Ishikawa (cell line): ENCODE measurements around the gene ZNF865.

ENCODE experiments used
- CEBPB ChIP-seq: IDR thresholded peaks from 2 replicates; pipeline ENCODE4 v1.6.1; 2012
- CREB1 ChIP-seq: IDR thresholded peaks from 2 replicates; pipeline ENCODE4 v1.6.1; 2012; ENCODE audit warnings: low read depth
- EGR1 ChIP-seq: IDR thresholded peaks from 2 replicates; pipeline ENCODE4 v1.6.1; 2012
- EP300 ChIP-seq: IDR thresholded peaks from 2 replicates; pipeline ENCODE4 v1.6.1; 2012; ENCODE audit warnings: borderline replicate concordance
- FOXM1 ChIP-seq: IDR thresholded peaks from 2 replicates; pipeline ENCODE4 v1.6.1; 2012; ENCODE audit warnings: low read depth, borderline replicate concordance
- NFIC ChIP-seq: IDR thresholded peaks from 2 replicates; pipeline ENCODE4 v1.6.1; 2012
- RAD21 ChIP-seq: IDR thresholded peaks from 2 replicates; pipeline ENCODE4 v1.6.1; 2012; ENCODE audit warnings: low read depth
- TAF1 ChIP-seq: IDR thresholded peaks from 2 replicates; pipeline ENCODE4 v1.6.1; 2012; ENCODE audit warnings: low read depth, mild to moderate bottlenecking
- TCF12 ChIP-seq: IDR thresholded peaks from 2 replicates; pipeline ENCODE4 v1.6.1; 2012; ENCODE audit warnings: low read depth
- TEAD4 ChIP-seq: IDR thresholded peaks from 2 replicates; pipeline ENCODE4 v1.6.1; 2012
- YY1 ChIP-seq: IDR thresholded peaks from 2 replicates; pipeline ENCODE4 v1.6.1; 2012; ENCODE audit warnings: low read depth
- ZBTB7A ChIP-seq: IDR thresholded peaks from 2 replicates; pipeline ENCODE4 v1.6.1; 2012; ENCODE audit warnings: low read depth
- TF ChIP-seq, protein P1 (sequence below): IDR thresholded peaks from 2 replicates; pipeline ENCODE4 v1.6.1; 2012
- TF ChIP-seq, protein P2 (sequence below): IDR thresholded peaks from 2 replicates; pipeline ENCODE4 v1.6.1; 2012; ENCODE audit warnings: low read depth, mild to moderate bottlenecking
- TF ChIP-seq, protein P3 (sequence below): IDR thresholded peaks from 2 replicates; pipeline ENCODE4 v1.6.1; 2012

ZNF865 gene

DNA sequence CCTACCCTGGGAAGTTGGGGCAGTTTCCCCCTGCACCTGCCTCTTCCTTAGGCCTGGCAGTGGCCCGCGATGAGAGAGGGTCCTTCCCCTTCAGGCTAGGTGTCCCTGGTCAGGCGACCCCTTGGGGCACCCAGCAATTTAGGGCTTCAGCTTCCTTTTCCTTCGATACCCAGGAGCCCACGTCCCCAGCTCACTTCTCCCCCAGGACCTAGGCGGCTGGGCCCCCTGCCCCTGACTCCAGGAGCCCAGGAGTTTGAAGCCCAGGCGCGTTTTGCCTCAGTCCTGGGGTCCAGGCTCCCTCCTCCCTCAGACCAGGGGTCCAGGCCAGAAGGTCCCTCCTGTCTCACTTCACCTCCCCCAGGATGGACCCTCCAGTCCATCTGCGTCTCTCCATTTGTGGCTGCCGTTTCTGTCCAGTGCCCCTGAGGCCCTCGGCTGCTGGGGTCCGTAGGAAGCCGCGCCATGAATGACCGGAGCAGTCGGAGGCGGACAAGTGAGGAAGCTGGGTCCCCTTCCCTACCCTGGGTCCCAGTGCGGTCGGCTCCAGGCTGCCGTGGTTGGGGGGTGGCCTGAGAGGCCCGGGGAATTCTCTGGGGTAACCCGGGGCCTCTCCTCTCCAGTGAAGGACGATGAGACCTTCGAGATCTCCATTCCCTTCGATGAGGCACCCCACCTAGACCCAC is 43.3 kb downstream of the ZNF865 start:
- TF ChIP-seq NFIC (no peak), CREB1 (no peak), TCF12 (no peak), RAD21 (no peak), ZBTB7A (no peak; the same call in 1 of the 2 replicates), FOXM1 (no peak), TEAD4 (no peak), TAF1 (no peak), EP300 (no peak), EGR1 (no peak; the same call in 1 of the 2 replicates), CEBPB (no peak), YY1 (no peak)
- TF ChIP-seq, protein P1, sequence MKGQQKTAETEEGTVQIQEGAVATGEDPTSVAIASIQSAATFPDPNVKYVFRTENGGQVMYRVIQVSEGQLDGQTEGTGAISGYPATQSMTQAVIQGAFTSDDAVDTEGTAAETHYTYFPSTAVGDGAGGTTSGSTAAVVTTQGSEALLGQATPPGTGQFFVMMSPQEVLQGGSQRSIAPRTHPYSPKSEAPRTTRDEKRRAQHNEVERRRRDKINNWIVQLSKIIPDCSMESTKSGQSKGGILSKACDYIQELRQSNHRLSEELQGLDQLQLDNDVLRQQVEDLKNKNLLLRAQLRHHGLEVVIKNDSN = no peak
- TF ChIP-seq, protein P2, sequence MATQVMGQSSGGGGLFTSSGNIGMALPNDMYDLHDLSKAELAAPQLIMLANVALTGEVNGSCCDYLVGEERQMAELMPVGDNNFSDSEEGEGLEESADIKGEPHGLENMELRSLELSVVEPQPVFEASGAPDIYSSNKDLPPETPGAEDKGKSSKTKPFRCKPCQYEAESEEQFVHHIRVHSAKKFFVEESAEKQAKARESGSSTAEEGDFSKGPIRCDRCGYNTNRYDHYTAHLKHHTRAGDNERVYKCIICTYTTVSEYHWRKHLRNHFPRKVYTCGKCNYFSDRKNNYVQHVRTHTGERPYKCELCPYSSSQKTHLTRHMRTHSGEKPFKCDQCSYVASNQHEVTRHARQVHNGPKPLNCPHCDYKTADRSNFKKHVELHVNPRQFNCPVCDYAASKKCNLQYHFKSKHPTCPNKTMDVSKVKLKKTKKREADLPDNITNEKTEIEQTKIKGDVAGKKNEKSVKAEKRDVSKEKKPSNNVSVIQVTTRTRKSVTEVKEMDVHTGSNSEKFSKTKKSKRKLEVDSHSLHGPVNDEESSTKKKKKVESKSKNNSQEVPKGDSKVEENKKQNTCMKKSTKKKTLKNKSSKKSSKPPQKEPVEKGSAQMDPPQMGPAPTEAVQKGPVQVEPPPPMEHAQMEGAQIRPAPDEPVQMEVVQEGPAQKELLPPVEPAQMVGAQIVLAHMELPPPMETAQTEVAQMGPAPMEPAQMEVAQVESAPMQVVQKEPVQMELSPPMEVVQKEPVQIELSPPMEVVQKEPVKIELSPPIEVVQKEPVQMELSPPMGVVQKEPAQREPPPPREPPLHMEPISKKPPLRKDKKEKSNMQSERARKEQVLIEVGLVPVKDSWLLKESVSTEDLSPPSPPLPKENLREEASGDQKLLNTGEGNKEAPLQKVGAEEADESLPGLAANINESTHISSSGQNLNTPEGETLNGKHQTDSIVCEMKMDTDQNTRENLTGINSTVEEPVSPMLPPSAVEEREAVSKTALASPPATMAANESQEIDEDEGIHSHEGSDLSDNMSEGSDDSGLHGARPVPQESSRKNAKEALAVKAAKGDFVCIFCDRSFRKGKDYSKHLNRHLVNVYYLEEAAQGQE = no peak
- TF ChIP-seq, protein P3, sequence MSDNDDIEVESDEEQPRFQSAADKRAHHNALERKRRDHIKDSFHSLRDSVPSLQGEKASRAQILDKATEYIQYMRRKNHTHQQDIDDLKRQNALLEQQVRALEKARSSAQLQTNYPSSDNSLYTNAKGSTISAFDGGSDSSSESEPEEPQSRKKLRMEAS = no peak

DNA sequence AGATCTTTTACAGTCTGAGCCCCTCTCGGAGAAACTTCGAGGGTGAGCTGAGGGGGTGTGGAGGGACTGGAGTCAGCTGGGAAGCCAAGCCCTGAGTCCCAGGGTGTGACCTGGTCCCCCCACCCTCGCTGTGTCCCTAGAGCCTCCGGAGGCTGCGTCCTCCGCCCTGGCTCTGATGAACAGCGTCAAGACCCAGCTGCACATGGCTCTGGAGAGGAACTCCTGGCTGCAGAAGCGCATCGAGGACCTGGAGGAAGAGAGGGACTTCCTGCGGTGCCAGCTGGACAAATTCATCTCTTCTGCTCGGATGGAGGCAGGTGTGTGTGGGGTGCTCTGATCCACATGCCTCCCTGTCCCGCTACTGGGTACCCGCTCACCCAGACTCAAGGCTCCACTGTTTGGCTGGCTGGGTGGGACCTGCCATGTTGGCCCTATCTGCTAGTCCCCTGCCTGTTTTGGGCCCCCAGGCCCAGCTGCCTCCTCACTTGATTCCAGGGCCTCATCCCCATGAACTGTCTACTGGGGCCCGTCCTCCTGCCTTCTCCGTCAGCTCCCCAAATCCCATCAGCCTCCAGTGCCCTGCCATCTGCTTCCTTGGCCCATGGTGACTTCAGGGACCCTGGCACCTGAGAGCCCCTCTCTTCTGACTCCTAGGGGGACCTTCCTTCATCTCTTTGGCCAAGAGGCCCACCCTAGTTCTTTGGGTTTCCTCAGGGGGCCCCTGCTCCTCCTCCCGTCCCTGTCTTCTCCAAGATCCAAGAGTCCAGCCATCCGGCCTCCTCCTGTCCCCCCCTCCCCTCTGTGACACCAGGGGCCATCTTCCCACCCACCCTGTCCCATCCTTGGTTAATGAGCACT is 44.0 kb downstream of the ZNF865 start:
- TF ChIP-seq FOXM1 = no peak
- TF ChIP-seq, protein P3 = no peak
- no peak for TF ChIP-seq NFIC
- TF ChIP-seq TCF12 = no peak
- no peak for TF ChIP-seq EGR1
- no peak for TF ChIP-seq ZBTB7A
- TF ChIP-seq, protein P1 = no peak
- no peak for TF ChIP-seq YY1
- no peak for TF ChIP-seq RAD21
- TF ChIP-seq EP300 = no peak
- TF ChIP-seq CREB1 = no peak
- TF ChIP-seq TEAD4 = no peak
- TF ChIP-seq CEBPB = no peak

DNA sequence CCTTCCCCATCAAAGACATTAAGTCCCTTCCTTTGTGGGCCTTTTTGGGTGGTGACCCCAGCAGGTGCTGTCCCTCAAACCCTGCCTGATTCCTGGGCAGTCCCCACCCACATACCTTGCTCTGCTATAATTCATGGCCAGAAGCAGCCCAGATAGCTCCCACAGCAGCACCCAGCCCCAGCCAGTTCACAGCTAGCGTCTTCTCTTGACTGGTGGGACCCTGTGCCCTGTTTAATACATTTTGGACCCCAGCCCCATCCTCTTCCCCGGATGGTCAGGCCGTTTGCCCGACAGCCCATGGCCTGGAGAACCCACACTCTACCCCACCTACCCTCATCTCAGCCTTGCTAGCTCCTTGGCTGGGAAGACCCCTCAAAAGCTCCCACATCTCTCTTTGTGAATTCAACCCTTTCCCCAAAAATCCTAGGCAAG is 44.7 kb downstream of the ZNF865 start:
- TF ChIP-seq, protein P2 = no peak
- no peak for TF ChIP-seq NFIC
- TF ChIP-seq EGR1 = no peak
- TF ChIP-seq TCF12 = no peak
- no peak for TF ChIP-seq FOXM1
- TF ChIP-seq RAD21 = no peak
- no peak for TF ChIP-seq ZBTB7A
- no peak for TF ChIP-seq EP300
- TF ChIP-seq, protein P1 = no peak
- no peak for TF ChIP-seq YY1
- no peak for TF ChIP-seq TEAD4
- TF ChIP-seq CEBPB = no peak
- TF ChIP-seq CREB1 = no peak

DNA sequence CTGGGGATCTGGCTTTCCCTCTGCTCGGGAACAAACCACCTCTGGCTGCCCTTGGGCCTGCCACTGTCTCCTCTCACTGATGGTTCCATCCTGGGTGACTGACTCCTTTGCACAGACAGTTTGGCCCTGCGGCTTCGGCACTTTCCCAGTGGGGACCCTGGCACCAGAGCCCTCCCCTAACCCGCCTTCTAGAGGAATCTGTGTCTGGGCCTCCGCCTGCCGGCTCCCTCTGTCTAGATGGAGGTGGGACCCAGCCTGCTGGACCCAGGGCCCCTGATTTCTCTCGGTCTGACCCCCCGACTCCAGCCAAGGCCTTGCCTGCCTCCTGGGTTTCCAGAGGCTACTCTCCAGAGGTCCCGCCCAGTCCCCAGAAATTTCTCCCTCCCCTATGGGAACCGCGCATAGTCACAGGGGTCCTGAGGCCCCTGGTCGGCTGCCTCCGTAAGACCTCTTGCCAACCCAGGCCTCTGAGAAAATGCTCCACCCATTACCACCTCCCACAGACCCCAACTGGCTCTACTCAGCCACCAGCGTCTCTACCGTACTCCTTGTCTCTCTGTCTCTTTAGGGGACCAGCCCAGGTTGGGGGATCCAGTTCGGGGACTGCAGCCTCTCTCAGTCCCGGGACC is 45.3 kb downstream of the ZNF865 start:
- TF ChIP-seq RAD21 (no peak), EGR1 (no peak), TAF1 (no peak), NFIC (no peak), TEAD4 (no peak), CREB1 (no peak), TCF12 (no peak)

DNA sequence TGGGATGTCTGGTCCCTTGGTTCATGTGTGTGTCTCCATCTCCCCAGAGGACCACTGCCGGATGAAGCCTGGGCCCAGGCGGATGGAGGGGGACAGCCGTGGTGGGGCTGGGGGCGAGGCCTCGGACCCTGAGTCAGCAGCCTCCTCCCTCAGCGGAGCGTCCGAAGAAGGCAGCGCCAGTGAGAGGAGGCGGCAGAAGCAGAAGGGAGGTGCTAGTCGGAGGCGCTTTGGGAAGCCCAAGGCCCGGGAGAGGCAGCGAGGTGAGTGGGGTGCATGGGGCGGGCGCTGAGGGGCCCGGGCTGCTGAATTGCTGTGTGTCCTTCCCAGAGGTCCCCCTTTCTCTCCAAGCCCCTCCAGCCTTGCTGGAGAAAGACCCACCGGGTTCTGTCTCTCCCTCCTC is 45.8 kb downstream of the ZNF865 start:
- TF ChIP-seq TEAD4 = no peak
- no peak for TF ChIP-seq FOXM1
- no peak for TF ChIP-seq YY1
- TF ChIP-seq CREB1 = no peak
- TF ChIP-seq NFIC = no peak
- TF ChIP-seq, protein P3 = no peak
- TF ChIP-seq, protein P1 = no peak
- TF ChIP-seq EGR1 = no peak
- no peak for TF ChIP-seq ZBTB7A
- no peak for TF ChIP-seq CEBPB
- TF ChIP-seq RAD21 = no peak
- no peak for TF ChIP-seq TAF1
